MV-4-11 (cell line): ENCODE results near the gene C7orf33.

Experiments used
- DNase-seq: peaks from one replicate; lab custom pipeline; 2025; lab: John Stamatoyannopoulos, UW

C7orf33 gene

DNA sequence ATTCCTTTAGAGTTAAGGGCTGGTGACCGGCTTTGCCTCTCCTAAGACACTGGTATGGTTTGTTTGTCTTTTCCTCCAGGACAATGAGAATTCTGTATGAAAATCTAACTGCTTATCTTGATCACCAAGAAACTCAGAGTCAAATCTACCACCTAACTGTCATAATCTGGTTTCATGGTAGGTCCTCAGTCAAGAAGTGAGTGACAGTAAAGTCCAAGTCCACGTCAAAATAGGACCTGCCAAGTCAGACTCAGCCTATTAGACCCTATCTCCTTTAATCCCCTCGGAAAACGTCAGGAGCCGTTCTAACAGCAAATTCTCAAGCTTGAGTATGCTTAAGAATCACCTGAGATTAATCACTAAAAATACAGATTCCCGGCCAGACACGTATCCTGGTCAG lies 37.4 kb downstream of the C7orf33 start:
- DNase-seq, result no peak

- peak; percentile 89 for DNase-seq
These were observed 39.5 kb downstream of the C7orf33 start for GRCh38 chr7:148630078-148630477.

DNA sequence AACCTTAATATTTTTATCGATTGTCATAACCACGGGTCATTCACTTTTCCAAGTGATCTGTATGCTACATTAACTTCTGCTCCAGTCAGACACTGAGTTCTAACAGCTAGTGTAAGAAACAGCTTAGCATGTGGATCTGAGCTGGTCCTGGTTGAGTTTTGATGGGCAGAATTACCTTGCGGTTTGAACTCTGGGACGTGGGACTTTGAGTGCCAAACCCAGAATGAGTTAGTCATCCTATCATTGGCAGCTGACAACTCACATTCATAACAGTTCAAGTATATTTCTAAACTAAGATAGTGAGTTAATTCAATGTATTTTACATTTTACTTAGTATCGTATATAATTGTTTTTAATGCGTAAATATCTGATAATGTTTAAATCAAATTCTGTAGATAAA lies 43.2 kb downstream of the C7orf33 start:
- no peak for DNase-seq

DNA sequence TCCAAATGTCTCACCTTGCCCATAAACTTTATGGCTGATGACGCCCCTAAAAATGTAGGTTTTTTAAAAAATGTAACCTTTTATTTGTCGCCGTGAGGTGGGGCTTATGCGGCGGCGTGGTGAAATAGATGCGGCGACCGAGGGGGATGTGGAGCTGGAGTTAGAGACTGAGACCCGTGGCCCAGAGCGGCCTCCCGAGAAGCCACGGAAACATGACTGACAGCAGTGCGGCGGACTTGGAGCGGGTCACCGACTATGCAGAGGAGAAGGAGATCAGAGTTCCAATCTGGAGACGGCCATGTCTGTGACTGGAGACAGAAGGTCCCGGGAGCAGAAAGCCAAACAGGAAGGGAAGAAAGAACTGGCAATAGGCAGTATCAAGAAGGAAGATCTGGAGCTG lies 46.5 kb downstream of the C7orf33 start:
- DNase-seq, result no peak

- no peak for DNase-seq
These were observed 55.3 kb downstream of the C7orf33 start for GRCh38 chr7:148645898-148646297.

GRCh38 chr7:148650232-148650858 lies 59.8 kb downstream of the C7orf33 start:
- DNase-seq, result no peak

DNA sequence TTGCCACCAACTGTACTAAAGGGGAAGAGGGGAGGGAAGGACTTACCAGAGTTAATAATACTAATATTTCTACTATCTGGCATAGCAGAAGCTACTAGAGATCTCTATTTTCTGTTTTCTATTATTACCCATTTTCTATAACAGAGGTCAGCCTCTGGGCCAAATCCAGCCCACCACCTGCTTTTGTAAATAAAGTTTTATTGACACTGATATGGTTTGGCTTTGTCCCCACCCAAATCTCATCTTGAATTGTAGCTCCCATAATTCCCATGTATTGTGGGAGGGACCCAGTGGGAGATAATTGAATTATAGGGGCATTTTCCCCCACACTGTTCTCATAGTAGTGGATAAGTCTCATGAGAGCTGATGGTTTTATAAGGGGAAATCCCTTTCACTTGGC lies 62.2 kb downstream of the C7orf33 start:
- DNase-seq, result no peak

DNA sequence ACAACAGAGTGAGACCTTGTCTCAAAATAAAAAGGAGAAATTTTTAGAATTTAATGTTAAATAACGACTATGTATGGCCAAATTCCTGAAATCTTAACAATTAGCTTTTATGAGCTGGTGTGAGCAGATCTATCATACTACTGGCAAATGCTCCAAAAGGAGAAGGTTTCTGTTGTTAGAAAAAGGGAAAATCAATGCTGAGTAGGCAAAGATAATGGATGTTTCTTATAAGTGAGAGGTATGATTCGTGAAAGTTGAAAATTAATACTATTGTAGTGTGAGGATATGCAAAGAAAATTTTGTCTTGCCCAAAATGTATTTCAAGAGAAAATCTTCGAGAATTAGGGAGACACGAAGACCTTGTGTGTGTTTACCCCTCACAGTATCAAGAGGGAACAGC lies 67.4 kb downstream of the C7orf33 start:
- DNase-seq, result no peak

- no peak for DNase-seq
These were observed 70.9 kb downstream of the C7orf33 start for GRCh38 chr7:148661471-148661870.

GRCh38 chr7:148662646-148663045 lies 72.1 kb downstream of the C7orf33 start:
- DNase-seq, result no peak

GRCh38 chr7:148664324-148664723 lies 73.8 kb downstream of the C7orf33 start:
- DNase-seq, result no peak

- no peak for DNase-seq
These were observed 74.7 kb downstream of the C7orf33 start for GRCh38 chr7:148665221-148665620.
